Neural progenitor cell (in vitro differentiated cells): ENCODE data around the gene FAM53A. TPM values are rescaled to one million over a fixed set of nuclear protein-coding genes. Genes with fewer than 3 reads are reported as not detected.

Experiments
- DNase-seq: peaks from one replicate; pipeline ENCODE4 v3.0.0-alpha.2; 2016; ENCODE audit warnings: low spot score
- H2AFZ ChIP-seq: fragments of 200-600 bp; sonication (generic); replicated peaks from 2 replicates; pipeline ENCODE4 v1.6.1; 2016; ENCODE audit warnings: antibody characterized with exemption
- H3F3A ChIP-seq: fragments of 200-600 bp; sonication (generic); 2 replicates; pipeline ENCODE4 v1.6.1; 2016; ENCODE audit warnings: antibody characterized with exemption, low read depth
- H3K27ac ChIP-seq: fragments of 200-600 bp; sonication (generic); 2 replicates; pipeline ENCODE4 v1.5.1; 2016; ENCODE audit warnings: mild to moderate bottlenecking
- H3K27me3 ChIP-seq: fragments of 200-600 bp; sonication (generic); 2 replicates; pipeline ENCODE4 v1.6.1; 2016; ENCODE audit warnings: mild to moderate bottlenecking, moderate library complexity
- H3K36me3 ChIP-seq: fragments of 200-600 bp; sonication (generic); 2 replicates; pipeline ENCODE4 v1.5.1; 2016
- H3K4me1 ChIP-seq: fragments of 200-600 bp; sonication (generic); 2 replicates; pipeline ENCODE4 v1.6.1; 2016; ENCODE audit warnings: mixed run types
- H3K4me2 ChIP-seq: fragments of 200-600 bp; sonication (generic); 2 replicates; pipeline ENCODE4 v1.6.1; 2016
- H3K4me3 ChIP-seq: fragments of 200-600 bp; sonication (generic); 2 replicates; pipeline ENCODE4 v1.5.1; 2016
- H3K79me2 ChIP-seq: fragments of 200-600 bp; sonication (generic); 2 replicates; pipeline ENCODE4 v1.6.1; 2016; ENCODE audit warnings: low read depth
- H3K9ac ChIP-seq: fragments of 200-600 bp; sonication (generic); 2 replicates; pipeline ENCODE4 v1.6.1; 2016
- H3K9me3 ChIP-seq: fragments of 200-600 bp; sonication (generic); 2 replicates; pipeline ENCODE4 v1.5.1; 2016; ENCODE audit warnings: low read depth
- H4K20me1 ChIP-seq: fragments of 200-600 bp; sonication (generic); 2 replicates; pipeline ENCODE4 v1.6.1; 2016; ENCODE audit warnings: low read depth
- H3K27ac Mint-ChIP-seq: 3 replicates; pipeline ENCODE4 v1.8.0; 2021; ENCODE audit warnings: mixed read lengths
- H3K27me3 Mint-ChIP-seq: 2 replicates; pipeline ENCODE4 v1.8.0; 2022; ENCODE audit warnings: low read depth, mild to moderate bottlenecking, inconsistent platforms, moderate library complexity, mixed read lengths; ENCODE audit not compliant: insufficient read depth
- H3K36me3 Mint-ChIP-seq: 3 replicates; pipeline ENCODE4 v1.8.0; 2021; ENCODE audit warnings: mixed read lengths
- H3K4me1 Mint-ChIP-seq: 3 replicates; pipeline ENCODE4 v1.8.0; 2021; ENCODE audit warnings: mixed read lengths
- H3K4me3 Mint-ChIP-seq: 3 replicates; pipeline ENCODE4 v1.8.0; 2021; ENCODE audit warnings: mild to moderate bottlenecking, moderate library complexity, mixed read lengths
- H3K9me3 Mint-ChIP-seq: 3 replicates; pipeline ENCODE4 v1.8.0; 2020; ENCODE audit warnings: mixed read lengths
- EZH2 ChIP-seq: fragments of 200-600 bp; sonication (generic); IDR thresholded peaks from 2 replicates; pipeline ENCODE4 v1.6.1; 2017; ENCODE audit warnings: antibody characterized with exemption, mild to moderate bottlenecking, moderate library complexity
- EZH2phosphoT487 ChIP-seq: fragments of 200-600 bp; sonication (generic); IDR thresholded peaks from 2 replicates; pipeline ENCODE4 v1.6.1; 2017; ENCODE audit warnings: antibody characterized with exemption
- total RNA-seq: library from RNA; depleted of rRNA; stranded (reverse); fragments of >200 nt; gene quantifications from 2 replicates; pipeline ENCODE4 v1.2.3, GENCODE V29; 2015; ENCODE audit warnings: low replicate concordance
- TF ChIP-seq, protein P1 (sequence below): fragments of 200-600 bp; sonication (generic); IDR thresholded peaks from 2 replicates; pipeline ENCODE4 v1.5.1; 2017; ENCODE audit warnings: antibody characterized with exemption, mild to moderate bottlenecking

Gene FAM53A
- total RNA-seq, 1 donor from 2014 or later: 3.2 TPM

DNA sequence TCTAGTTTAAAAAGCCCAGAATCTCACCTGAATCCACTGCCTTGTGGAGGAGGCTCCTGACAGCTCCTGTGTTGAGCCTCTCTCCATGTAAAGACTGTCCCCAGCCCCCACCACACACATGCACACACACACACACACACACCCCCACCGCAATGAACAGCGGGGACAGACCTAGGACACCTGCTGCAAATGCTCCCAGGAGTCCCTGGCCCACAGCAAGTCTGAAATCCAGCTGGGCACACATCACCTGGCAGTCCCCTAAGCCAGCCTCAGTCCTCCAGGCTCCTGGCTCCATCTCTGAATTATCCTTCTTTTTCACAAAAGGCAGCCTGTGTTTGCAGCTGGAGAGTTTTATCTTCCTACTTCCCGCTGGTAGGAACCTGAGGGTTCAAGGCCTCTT lies 6.6 kb upstream of the FAM53A start:
- no peaks in the 10 kb centered on the region for H3K9me3 ChIP-seq
- Mint-ChIP-seq H3K4me3 (no peak overlapping the region), H3K4me1 (peaks cover 3% of the 10 kb centered on the region), H3K9me3 (no peaks in the 10 kb centered on the region), H3K27me3 (peaks cover 2% of the 10 kb centered on the region), H3K27ac (no peak overlapping the region), H3K36me3 (peaks cover 16% of the 10 kb centered on the region)
- H3K4me1 ChIP-seq: no peaks in the 10 kb centered on the region
- DNase-seq: no peak
- H3K36me3 ChIP-seq: peaks cover 8% of the 10 kb centered on the region
- H4K20me1 ChIP-seq: peaks cover 14% of the 10 kb centered on the region
- H3K9ac ChIP-seq: no peak overlapping the region
- H3F3A ChIP-seq: peaks cover 39% of the 10 kb centered on the region
- no peak overlapping the region for H2AFZ ChIP-seq
- TF ChIP-seq, protein P1, sequence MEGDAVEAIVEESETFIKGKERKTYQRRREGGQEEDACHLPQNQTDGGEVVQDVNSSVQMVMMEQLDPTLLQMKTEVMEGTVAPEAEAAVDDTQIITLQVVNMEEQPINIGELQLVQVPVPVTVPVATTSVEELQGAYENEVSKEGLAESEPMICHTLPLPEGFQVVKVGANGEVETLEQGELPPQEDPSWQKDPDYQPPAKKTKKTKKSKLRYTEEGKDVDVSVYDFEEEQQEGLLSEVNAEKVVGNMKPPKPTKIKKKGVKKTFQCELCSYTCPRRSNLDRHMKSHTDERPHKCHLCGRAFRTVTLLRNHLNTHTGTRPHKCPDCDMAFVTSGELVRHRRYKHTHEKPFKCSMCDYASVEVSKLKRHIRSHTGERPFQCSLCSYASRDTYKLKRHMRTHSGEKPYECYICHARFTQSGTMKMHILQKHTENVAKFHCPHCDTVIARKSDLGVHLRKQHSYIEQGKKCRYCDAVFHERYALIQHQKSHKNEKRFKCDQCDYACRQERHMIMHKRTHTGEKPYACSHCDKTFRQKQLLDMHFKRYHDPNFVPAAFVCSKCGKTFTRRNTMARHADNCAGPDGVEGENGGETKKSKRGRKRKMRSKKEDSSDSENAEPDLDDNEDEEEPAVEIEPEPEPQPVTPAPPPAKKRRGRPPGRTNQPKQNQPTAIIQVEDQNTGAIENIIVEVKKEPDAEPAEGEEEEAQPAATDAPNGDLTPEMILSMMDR: no peak
- TF ChIP-seq EZH2phosphoT487: no peak
- no peak for TF ChIP-seq EZH2
- H3K4me3 ChIP-seq: no peak overlapping the region
- no peaks in the 10 kb centered on the region for H3K79me2 ChIP-seq
- no peaks in the 10 kb centered on the region for H3K27me3 ChIP-seq
- no peak overlapping the region for H3K4me2 ChIP-seq
- no peak overlapping the region for H3K27ac ChIP-seq

DNA sequence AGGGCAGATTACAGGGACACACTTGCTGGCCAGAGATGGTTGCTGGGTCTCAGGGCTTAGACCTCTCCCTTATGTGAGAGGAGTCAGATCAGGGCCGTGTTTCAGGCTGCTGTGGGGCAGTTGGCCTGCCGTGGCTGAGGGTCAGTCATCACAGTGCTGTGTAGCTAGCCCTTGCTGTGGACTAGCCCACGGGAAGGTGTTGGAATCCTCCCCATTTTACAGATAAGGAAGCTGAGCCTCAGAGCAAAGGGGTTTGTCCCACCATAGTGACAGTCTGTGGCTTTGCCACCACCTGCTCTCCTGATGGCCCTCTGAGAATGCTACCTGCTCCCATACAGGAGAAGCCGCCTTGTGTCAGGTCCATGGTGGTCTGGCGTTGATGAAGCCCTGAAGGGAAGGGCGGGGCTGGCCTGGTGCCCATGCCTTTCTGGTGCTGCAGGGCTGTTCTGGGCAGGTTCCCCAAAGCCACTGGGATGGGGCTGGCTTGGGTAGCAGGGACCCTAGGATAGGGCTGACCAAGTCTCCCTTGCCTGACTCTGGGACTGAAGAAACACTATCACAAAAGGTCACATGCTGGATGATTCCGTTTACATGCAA lies 2.4 kb upstream of the FAM53A start:
- Mint-ChIP-seq H3K27ac (peak overlapping the region; percentile 93), H3K27me3 (peaks cover 6% of the 10 kb centered on the region), H3K4me3 (peak overlapping the region; percentile 59), H3K9me3 (no peaks in the 10 kb centered on the region), H3K4me1 (peaks cover 15% of the 10 kb centered on the region), H3K36me3 (peaks cover 14% of the 10 kb centered on the region)
- Histone ChIP-seq H3K9ac (no peak overlapping the region), H3K79me2 (no peaks in the 10 kb centered on the region), H3K9me3 (no peaks in the 10 kb centered on the region), H3K27ac (no peak overlapping the region), H3K4me1 (no peaks in the 10 kb centered on the region), H3K4me2 (no peak overlapping the region), H4K20me1 (no peaks in the 10 kb centered on the region), H3K36me3 (no peaks in the 10 kb centered on the region), H3K4me3 (no peak overlapping the region), H2AFZ (no peak overlapping the region), H3F3A (peaks cover 41% of the 10 kb centered on the region), H3K27me3 (peaks cover 21% of the 10 kb centered on the region)
- DNase-seq: no peak
- TF ChIP-seq, protein P1: no peak
- TF ChIP-seq EZH2 (no peak), EZH2phosphoT487 (no peak)

DNA sequence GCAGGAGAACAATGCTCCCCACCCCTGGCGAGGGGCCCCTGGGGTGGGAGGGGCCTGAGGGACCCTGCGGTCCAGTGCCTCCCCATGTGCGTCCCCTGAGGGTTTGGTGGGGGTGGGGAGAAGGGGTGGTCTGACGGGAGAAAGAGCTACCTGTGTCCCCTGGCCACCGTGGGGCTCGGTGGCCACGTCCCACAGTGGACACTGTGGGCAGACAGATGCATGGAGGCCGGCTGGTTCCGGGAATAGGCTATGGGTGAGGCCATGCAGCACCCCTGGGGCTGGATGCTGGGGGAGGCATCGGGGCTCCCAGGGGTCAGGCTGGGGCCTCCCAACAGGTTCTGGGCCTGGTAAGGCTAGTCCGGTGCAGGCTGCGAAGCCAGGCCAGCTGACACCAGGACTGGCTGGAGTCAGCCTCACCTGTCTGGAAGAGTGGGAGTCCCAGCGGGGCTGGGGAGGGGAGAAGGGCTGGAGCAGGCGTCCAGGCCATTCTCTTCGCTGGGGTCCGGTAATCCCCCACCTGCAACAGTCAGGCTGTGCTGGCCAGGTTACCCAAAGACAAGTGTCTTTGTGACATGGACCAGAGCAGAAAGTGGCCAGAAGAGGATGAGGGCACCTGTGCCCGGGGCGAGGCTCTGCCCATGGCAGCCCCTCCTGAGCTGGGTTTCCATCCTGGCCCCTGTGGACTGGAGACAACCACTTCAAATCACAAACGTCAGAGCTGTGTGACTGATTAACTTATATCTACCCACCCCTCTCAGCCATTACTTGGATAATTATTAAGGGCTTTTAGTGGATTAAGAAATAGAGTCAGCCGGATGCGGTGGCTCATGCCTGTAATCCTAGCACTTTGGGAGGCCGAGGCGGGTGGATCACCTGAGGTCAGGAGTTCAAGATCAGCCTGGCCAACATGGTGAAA lies 1.4 kb upstream of the FAM53A start:
- no peak for DNase-seq
- Histone ChIP-seq H3F3A (peaks cover 41% of the 10 kb centered on the region), H4K20me1 (no peaks in the 10 kb centered on the region), H3K4me1 (no peaks in the 10 kb centered on the region), H3K4me3 (no peak overlapping the region), H3K79me2 (no peaks in the 10 kb centered on the region), H3K36me3 (no peaks in the 10 kb centered on the region), H3K4me2 (no peak overlapping the region), H3K27ac (no peak overlapping the region), H2AFZ (no peak overlapping the region), H3K9ac (no peak overlapping the region), H3K27me3 (peaks cover 21% of the 10 kb centered on the region), H3K9me3 (no peaks in the 10 kb centered on the region)
- Mint-ChIP-seq H3K36me3 (peaks cover 12% of the 10 kb centered on the region), H3K27ac (no peak overlapping the region), H3K4me3 (no peak overlapping the region), H3K4me1 (peaks cover 15% of the 10 kb centered on the region), H3K9me3 (no peaks in the 10 kb centered on the region), H3K27me3 (peaks cover 8% of the 10 kb centered on the region)
- TF ChIP-seq EZH2phosphoT487 (no peak), EZH2 (no peak)
- TF ChIP-seq, protein P1: no peak
